ACC112 (cell line): ENCODE measurements around the gene SLC7A8.

ENCODE experiments used
- H2AFZ ChIP-seq: fragments of 200-600 bp; sonication (generic); one replicate; pipeline ENCODE4 v1.6.0; 2017; ENCODE audit warnings: antibody characterized with exemption, low read length; ENCODE audit not compliant: unreplicated experiment
- H3K27ac ChIP-seq: fragments of 200-600 bp; sonication (generic); 2 replicates; pipeline ENCODE4 v1.5.1; 2014; ENCODE audit warnings: low read depth, mild to moderate bottlenecking, antibody characterized with exemption, low read length, moderate library complexity
- H3K27me3 ChIP-seq: fragments of 200-600 bp; sonication (generic); 2 replicates; pipeline ENCODE4 v1.6.1; 2014; ENCODE audit warnings: mild to moderate bottlenecking, antibody characterized with exemption, low read length, moderate library complexity, mixed read lengths; ENCODE audit not compliant: insufficient read depth
- H3K36me3 ChIP-seq: fragments of 200-600 bp; sonication (generic); 2 replicates; pipeline ENCODE4 v1.6.1; 2016; ENCODE audit warnings: mild to moderate bottlenecking, antibody characterized with exemption, low read length, moderate library complexity, mixed read lengths; ENCODE audit not compliant: insufficient read depth
- H3K4me1 ChIP-seq: fragments of 200-600 bp; sonication (generic); one replicate; pipeline ENCODE4 v1.6.1; 2016; ENCODE audit warnings: low read length, mixed read lengths; ENCODE audit not compliant: insufficient read depth, unreplicated experiment, control insufficient read depth
- H3K4me3 ChIP-seq: fragments of 200-600 bp; sonication (generic); 2 replicates; pipeline ENCODE4 v1.5.1; 2014; ENCODE audit warnings: mild to moderate bottlenecking, low read depth, low read length
- H3K79me2 ChIP-seq: fragments of 200-600 bp; sonication (generic); one replicate; pipeline ENCODE4 v1.6.0; 2016; ENCODE audit warnings: low read length; ENCODE audit not compliant: control insufficient read depth, unreplicated experiment, insufficient read depth

Gene SLC7A8

GRCh38 chr14:23145794-23146350, 37.6 kb downstream of the SLC7A8 start:
- no peak overlapping the region for H3K4me3 ChIP-seq
- H2AFZ ChIP-seq = no peak overlapping the region
- H3K79me2 ChIP-seq = no peaks in the 10 kb centered on the region
- H3K27me3 ChIP-seq = peaks cover 8% of the 10 kb centered on the region; the same call in 1 of the 2 replicates
- no peak overlapping the region for H3K27ac ChIP-seq
- no peaks in the 10 kb centered on the region for H3K36me3 ChIP-seq
- H3K4me1 ChIP-seq = peaks cover 2% of the 10 kb centered on the region

GRCh38 chr14:23143911-23144310, 39.5 kb downstream of the SLC7A8 start:
- H3K79me2 ChIP-seq = no peaks in the 10 kb centered on the region
- H3K36me3 ChIP-seq = no peaks in the 10 kb centered on the region
- no peak overlapping the region for H3K27ac ChIP-seq
- H3K4me1 ChIP-seq = peaks cover 2% of the 10 kb centered on the region
- H2AFZ ChIP-seq = no peak overlapping the region
- H3K27me3 ChIP-seq = peaks cover 8% of the 10 kb centered on the region; the same call in 1 of the 2 replicates
- no peak overlapping the region for H3K4me3 ChIP-seq

- H2AFZ ChIP-seq = no peak overlapping the region
- no peak overlapping the region for H3K4me3 ChIP-seq
- H3K4me1 ChIP-seq = peaks cover 2% of the 10 kb centered on the region
- no peak overlapping the region for H3K27ac ChIP-seq
- H3K36me3 ChIP-seq = no peaks in the 10 kb centered on the region
- H3K79me2 ChIP-seq = no peaks in the 10 kb centered on the region
- H3K27me3 ChIP-seq = peaks cover 8% of the 10 kb centered on the region; the same call in 1 of the 2 replicates
Observed at GRCh38 chr14:23142826-23143225, 40.6 kb downstream of the SLC7A8 start.

DNA sequence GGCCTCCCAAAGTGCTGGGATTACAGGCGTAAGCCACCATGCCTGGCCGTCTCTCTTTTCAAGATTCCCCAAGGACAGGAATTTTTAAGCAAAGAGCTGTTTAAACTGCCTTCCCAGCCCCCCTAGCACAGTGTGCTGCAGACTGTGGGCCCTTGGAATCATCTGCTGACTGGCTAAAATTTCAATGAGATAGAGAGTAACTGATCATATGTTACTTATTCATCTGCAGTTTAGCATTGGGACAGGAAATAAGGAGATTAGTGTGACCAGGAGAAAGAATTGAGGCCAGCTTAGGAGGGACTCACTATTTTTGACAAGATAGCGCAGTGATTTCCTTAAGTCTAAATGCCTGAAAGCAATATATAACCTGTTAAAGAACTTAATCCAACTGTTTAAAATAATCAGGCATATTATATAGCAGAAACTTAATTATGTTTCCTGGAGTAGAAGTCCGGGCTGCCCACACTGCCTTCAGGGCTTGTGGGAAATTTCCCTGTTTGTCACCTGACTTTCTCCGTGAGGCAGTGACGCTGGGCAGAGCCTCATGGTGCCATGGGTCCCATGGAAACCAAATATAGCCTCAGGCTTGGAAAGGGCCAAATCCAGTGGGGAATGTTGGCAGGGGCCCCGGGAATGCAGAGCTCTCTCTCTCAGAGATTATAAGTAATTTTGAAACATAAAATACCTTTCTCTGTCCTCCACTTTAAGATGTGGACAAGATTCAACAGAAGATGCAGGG, 41.6 kb downstream of the SLC7A8 start:
- Histone ChIP-seq H3K79me2 (no peaks in the 10 kb centered on the region), H3K4me1 (no peaks in the 10 kb centered on the region), H3K27ac (no peak overlapping the region), H3K36me3 (no peaks in the 10 kb centered on the region), H2AFZ (no peak overlapping the region), H3K4me3 (no peak overlapping the region), H3K27me3 (peaks cover 8% of the 10 kb centered on the region; the same call in 1 of the 2 replicates)

DNA sequence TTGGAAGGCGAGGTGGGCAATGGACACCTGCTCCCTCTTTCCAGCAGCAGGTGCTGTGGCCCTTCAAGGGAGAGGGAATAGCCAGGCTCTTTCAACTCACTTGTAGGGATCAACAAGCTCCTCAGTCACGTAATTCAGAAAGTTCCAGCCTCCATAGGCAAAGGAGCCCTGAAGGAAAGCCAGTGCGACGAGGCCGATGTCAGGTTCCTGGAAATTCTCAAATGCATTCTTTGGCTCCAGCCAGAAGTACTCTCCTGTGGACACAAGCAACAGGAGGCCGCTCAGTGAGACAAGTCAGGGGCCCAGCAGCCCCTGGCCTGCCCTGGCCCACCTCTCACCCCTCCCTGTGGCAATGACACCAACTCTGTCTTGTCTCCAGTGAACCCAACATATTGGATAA, 43.1 kb downstream of the SLC7A8 start:
- no peaks in the 10 kb centered on the region for H3K79me2 ChIP-seq
- H3K4me1 ChIP-seq = no peaks in the 10 kb centered on the region
- peaks cover 8% of the 10 kb centered on the region; the same call in 1 of the 2 replicates for H3K27me3 ChIP-seq
- H2AFZ ChIP-seq = no peak overlapping the region
- H3K27ac ChIP-seq = no peak overlapping the region
- H3K4me3 ChIP-seq = no peak overlapping the region
- no peaks in the 10 kb centered on the region for H3K36me3 ChIP-seq

DNA sequence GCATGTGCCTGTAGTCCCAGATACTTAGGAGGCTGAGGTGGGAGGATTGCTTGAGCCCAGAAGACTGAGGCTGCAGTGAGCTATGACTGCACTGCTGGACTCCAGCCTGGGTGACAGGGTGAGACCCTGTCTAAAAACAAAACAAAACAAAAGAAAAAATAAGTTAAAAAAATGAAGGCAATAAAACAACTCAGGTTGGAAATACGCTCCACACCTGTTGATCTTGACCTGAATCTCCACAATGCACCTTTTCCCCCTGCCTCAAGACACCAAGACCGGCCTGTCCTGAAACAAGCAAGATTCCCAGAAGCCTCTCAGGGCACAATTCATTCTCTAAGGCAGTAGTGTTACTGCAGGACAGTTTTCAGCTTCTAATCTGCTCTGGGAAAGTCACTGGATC, 43.6 kb downstream of the SLC7A8 start:
- H3K27ac ChIP-seq = no peak overlapping the region
- H3K27me3 ChIP-seq = peaks cover 8% of the 10 kb centered on the region; the same call in 1 of the 2 replicates
- no peak overlapping the region for H3K4me3 ChIP-seq
- H2AFZ ChIP-seq = no peak overlapping the region
- H3K4me1 ChIP-seq = no peaks in the 10 kb centered on the region
- no peaks in the 10 kb centered on the region for H3K79me2 ChIP-seq
- no peaks in the 10 kb centered on the region for H3K36me3 ChIP-seq

GRCh38 chr14:23137813-23138535, 45.5 kb downstream of the SLC7A8 start:
- no peak overlapping the region for H2AFZ ChIP-seq
- H3K4me1 ChIP-seq = no peaks in the 10 kb centered on the region

GRCh38 chr14:23137192-23137812, 46.2 kb downstream of the SLC7A8 start:
- Histone ChIP-seq H3K36me3 (no peaks in the 10 kb centered on the region), H3K27me3 (no peaks in the 10 kb centered on the region), H3K4me1 (no peaks in the 10 kb centered on the region), H3K4me3 (no peak overlapping the region), H3K79me2 (no peaks in the 10 kb centered on the region), H3K27ac (no peak overlapping the region), H2AFZ (no peak overlapping the region)

More at GRCh38 chr14:23137813-23138535, 45.5 kb downstream of the SLC7A8 start:
- Histone ChIP-seq H3K4me3 (no peak overlapping the region), H3K79me2 (no peaks in the 10 kb centered on the region), H3K27ac (no peak overlapping the region), H3K36me3 (no peaks in the 10 kb centered on the region), H3K27me3 (peaks cover 4% of the 10 kb centered on the region; the same call in 1 of the 2 replicates)

DNA sequence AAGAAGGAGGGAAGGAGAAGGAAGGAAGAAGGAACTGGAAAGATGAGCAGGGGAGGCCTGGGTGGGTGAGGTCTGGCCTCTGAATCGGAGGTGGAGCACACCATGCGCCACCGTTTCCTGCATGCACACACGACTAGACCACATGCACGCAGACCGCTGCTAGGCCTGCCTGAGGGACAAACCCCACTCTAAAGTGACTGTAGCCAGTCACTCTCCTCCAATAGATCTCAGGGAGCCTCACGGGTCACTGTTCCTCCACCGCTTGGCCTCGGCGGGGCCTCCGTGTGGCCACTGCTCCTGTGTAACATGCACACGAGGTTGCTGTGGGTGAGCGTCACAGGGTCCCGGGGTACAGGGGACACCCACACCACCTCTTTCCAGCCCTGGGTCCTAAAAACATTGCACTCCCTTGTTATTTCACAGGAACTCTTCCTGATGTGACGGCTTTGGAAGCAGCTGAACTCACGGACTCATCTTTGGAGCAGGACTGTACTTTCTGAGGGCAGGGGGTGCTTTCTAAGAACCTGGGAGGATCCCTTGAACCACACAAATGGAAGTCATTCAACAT, 46.8 kb downstream of the SLC7A8 start:
- Histone ChIP-seq H3K36me3 (no peaks in the 10 kb centered on the region), H2AFZ (no peak overlapping the region), H3K4me3 (no peak overlapping the region)

DNA sequence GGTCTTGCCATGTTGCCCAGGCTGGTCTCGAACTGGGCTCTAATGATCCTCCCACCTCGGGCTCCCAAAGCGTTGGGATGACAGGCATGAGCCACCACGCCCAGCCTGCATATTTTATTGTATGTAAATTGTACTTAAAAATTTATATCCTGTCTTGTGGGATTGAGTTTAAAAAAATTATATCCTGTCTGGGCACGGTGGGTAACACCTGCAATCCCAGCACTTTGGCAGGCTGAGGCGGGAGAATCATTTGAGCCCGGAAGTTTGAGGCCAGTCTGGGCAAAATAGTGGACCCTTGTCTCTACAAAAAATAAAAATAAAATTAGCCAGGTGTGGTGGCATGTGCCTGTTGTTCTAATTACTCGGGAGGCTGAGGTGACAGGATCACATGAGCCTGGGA, 50.5 kb downstream of the SLC7A8 start:
- no peaks in the 10 kb centered on the region for H3K79me2 ChIP-seq
- no peak overlapping the region for H3K27ac ChIP-seq
- H3K36me3 ChIP-seq = no peaks in the 10 kb centered on the region
- H3K4me1 ChIP-seq = no peaks in the 10 kb centered on the region
- H3K27me3 ChIP-seq = no peaks in the 10 kb centered on the region
- no peak overlapping the region for H3K4me3 ChIP-seq
- H2AFZ ChIP-seq = no peak overlapping the region

More for the DNA sequence above, 46.8 kb downstream of the SLC7A8 start:
- H3K27ac ChIP-seq = no peak overlapping the region
- no peaks in the 10 kb centered on the region for H3K79me2 ChIP-seq
- H3K4me1 ChIP-seq = no peaks in the 10 kb centered on the region
- H3K27me3 ChIP-seq = no peaks in the 10 kb centered on the region
